Muscle of back (tissue), 11 donors: ENCODE results near the gene CPNE4. TPM values are rescaled to one million over a fixed set of nuclear protein-coding genes. Genes with fewer than 3 reads are reported as not detected.

Experiments
- DNase-seq, 3 donors: peaks; one replicate each; pipeline versions ENCODE4 v3.0.0 to v3.0.0-alpha.2; 2013
- polyA plus RNA-seq, 10 donors: library from polyadenylated mRNA; unstranded; fragments of 120-200 nt; gene quantifications; one replicate each; pipeline ENCODE4 v1.2.1, GENCODE V29; 2013; ENCODE audit not compliant: insufficient read length in 10 of 10

CPNE4 gene
- polyA plus RNA-seq, 10 donors, result 0.11 to 1.3 (median 0.34) TPM; not detected in 2

DNA sequence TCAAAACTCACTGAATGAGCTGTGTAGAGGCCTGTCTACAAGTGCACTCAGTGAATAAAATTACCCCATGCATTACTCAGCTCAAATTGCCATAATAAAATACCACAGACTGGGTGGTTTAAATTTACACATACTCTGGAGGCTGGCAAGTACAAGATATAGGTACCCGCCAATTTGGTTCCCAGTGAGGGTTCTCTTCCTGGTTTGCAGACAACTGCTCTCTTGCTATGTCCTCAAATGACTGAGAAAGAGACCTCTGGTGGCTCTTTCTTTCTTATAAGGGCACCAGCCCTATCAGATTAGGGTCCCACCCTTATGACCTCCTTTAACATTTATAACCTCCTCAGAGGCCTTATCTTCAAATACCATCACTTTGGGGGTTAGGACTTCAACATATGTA is 237.0 kb downstream of the CPNE4 start:
- no peak for DNase-seq

DNA sequence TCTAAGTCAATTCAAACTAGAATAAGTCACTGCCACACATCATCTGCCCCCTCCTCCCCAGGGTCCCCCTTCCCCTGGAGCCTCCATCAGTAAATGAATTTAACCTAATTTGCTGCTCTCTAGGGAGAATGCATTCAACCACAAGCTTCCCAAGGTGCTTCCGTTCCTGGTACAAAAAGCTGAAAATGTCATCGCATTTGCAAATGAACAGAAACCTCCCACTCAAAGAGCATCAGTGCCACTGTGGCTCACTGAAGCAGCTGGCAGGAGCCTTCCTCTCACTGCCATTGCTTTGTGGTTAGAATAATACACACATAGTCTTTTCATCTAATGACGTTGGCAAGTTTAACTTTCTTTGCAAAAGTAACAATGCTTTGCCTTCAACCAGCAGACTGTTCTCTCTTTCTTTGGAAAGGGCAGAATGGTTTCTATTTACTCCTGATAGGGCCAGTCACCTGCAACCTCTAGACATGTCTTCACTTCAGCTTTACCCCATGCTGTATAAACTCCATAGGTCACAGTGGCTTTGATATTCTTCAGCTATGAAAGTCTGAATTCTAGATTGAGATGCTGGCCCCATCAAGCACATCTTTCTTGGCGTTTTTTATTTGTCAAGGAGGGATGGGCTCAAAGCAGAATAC is 238.1 kb downstream of the CPNE4 start:
- DNase-seq, result no peak

DNA sequence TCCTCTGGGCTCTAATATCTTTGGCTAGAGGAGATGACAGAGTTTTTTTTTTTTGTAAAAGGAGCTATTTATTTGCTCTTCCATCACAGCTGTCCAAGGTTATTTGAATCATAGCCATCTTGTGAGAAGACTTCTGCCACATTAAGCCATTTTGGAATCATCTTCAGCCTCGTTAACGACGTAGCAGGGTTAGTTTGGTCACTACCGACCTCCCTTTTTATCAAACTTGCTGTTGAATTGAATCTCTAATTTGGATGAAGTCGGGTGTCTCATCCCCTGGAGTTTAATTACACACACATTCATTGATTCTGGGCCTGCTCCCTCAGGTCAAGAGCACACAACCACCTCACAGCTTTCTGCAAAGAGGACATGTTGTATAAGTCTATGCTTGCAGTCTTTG is 238.7 kb downstream of the CPNE4 start:
- no peak for DNase-seq

DNA sequence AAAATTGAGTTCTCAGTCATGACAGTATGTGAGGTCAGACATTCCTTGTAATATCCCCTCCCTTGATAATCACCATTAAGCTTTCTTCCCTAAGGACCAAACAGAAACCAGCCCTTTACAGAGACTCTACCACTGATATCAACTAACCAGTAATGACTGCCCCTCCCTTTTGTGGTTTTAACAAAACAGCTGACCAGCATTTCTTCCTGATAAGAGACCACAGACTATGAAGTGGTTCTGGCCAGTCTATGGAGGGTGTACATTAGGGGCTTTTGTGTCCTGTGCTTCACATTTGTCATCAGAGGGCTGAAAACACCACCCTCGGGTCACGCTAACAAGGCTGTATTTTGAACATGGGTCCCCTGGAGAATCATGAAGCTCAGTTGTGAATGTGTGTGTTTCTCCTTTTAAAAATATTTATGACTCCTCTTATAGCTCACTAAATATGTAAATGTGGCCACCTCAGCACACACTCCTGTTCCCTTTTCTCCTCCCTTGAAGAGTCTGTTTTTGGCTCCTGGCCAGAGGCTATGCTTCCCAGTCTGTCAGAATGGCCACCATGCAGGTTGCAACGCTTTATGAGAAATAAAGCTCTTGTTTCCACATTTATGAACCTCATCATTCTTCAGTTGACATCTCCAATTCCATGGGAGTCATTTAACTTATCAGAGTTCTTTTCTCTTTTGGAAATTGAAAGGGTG is 239.3 kb downstream of the CPNE4 start:
- no peak for DNase-seq

DNA sequence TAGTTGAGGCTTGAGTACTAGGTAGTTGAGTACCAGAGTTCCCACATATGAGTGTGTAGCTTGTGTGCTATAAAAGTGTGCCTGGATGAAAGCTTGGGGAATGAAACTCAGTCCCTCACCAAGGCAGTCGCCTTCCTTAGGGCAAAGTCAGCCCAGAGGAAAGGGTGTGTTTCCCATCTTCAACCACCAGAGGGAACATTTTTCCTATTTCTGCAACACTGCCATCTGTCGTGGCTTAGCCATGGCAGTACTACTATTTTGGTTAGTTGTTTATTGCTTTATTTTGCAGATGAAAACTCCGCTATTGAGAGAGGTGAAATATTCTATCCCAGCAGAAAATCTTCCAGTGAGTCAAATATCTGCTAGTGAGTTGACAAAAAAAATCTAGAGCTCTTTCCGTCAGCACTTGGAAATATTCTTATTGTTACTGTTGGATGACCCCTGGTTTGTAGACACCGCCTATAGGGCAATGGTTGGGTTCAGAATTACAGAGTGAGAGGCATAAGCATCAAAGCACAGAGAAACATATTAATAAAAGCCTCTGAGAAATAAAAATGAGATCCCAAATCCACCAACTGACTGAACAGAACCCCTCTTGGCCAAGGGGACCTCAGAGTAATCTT is 239.9 kb downstream of the CPNE4 start:
- DNase-seq, result peak; percentile 32 to 53 (median 33)

DNA sequence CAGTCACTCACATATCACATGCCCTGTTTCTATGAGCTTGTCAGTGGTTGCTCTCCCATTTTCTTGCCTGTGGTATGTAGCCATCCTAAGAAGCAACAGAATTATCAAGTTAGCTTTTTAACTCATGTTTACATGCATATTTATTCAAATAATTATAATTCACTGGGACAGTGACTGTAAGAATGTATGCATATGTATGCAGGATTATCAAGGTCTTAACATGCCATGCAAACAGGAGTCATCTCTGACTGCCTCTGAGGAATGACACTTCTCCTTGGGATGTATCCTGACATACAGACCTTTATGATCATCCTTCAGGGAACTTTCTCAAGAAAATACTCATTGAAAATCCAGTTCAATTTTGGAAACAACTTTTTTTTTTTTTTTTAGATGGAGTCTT is 240.9 kb downstream of the CPNE4 start:
- DNase-seq, result no peak

DNA sequence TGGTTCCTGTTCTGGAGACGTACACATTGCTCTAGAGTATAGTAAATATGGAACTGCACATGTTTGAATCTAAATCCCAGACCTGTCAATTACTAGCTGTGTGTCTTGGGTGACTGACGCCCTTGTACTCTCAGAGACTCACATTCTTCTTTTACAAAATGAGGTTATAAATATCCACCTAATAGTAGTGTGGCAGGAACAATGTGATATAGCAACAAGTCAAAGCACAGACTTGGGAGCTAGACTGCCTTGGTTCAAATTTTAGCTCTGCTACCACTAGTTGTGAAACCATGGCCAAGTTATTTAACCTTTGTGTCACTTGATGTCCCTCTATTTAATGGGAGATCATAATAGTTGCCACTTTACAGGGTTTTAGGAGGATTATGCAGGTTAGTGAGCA is 245.6 kb downstream of the CPNE4 start:
- no peak for DNase-seq

DNA sequence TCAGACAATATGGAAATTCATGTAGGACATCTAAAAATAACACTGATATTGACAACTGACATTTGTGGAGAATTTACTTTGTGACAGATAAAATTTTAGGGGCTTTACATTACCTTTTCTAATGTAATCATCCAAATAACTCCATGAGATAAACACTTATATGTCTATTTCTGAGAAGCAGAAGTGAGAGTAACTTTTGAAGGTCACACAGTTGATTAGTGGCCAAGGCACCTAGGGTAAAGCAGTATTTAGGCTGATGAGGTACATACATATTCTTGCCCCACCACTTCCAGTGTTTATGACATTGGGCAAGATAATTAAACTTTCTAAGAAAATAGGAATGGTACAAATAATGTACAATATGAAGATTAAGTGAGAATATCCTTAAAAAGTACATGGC is 248.4 kb downstream of the CPNE4 start:
- DNase-seq, result no peak

DNA sequence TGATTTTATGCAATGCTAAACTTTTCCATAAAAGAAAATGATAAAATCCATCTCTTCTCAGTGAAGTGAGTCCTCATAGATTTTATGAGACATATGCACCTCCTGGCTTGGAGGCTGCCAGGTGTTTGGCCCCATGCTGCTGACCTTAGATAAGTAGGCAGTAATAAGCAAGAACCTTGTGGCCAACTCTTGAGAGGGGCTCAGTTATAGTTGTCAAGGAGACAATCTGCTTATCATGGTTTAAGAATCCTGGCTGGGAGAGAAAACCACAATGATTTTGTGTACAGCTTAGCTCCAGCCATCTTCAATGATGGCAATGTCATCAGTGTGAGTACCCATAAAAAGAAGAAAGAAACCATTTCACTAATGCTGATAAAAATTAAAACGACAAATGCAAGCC is 252.1 kb downstream of the CPNE4 start:
- DNase-seq, result no peak

DNA sequence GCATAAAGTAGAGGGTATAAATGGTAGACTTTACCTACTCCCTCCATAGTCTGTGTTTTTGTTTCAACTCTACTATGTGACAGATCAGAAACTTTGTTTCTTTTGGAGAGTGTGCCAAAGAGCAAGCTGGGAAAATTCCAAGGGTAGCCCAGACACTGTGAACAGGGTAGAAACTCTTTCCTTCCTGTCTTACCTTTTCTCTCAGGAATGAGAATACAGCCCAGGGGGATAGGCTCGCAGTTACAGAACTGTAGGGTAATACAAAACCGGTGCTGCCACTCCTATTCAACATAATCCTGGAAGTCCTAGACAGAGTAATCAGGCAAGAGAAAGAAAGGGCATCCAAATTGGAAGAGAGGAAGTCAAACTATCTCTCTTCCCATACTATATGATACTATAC is 256.3 kb downstream of the CPNE4 start:
- no peak for DNase-seq

DNA sequence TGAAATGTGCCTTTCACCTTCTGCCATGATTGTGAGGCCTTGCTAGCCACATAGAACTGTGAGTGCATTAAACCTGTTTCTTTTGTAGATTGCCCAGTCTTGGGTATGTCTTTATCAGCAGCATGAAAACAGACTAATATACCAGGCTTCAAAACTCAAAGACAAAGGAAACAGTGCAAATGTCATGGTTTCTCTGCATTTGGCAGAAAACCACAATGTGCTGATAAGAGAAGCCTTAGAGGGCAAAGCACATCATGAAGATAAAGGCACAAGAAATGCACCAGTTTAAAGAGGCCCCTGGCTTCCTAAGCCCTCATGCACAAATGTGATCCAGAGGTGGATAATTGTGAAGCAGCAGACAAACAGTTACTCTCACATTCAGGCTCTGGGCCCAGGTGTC is 259.2 kb downstream of the CPNE4 start:
- DNase-seq, result no peak

DNA sequence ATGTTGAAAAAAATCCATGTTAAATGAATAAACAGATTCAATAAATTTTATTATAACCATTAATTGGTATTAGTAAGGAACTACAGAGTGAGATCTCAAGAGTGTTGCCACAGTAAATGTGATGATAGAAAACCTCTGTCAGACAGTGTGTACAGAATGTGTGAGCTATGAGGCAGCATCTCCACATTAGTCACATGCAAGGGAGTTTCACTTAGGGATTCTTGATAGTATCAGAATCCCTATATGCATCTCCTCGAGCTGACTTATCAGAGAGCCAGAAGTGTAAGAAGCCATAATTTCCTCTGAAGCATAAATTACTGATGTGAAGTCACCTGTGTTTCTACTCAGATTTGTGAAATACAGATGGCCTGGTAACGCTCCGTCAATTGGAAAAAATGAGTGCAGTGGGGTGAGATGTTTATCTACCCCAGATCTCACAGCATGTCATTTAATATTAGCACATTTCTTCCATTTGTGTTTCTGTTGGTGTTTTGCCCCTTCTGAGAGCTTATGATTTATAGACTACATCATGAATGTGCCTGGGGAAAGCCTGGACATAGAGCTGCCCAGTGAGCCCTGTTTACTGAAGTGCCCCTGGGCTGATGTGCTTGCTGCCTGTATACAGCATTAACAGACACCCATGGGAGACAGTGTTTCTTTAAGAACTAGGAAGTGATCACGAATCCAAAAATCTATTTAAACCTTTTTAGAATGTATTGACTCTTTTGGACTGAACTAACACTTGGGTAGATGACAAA is 262.4 kb downstream of the CPNE4 start:
- no peak for DNase-seq

DNA sequence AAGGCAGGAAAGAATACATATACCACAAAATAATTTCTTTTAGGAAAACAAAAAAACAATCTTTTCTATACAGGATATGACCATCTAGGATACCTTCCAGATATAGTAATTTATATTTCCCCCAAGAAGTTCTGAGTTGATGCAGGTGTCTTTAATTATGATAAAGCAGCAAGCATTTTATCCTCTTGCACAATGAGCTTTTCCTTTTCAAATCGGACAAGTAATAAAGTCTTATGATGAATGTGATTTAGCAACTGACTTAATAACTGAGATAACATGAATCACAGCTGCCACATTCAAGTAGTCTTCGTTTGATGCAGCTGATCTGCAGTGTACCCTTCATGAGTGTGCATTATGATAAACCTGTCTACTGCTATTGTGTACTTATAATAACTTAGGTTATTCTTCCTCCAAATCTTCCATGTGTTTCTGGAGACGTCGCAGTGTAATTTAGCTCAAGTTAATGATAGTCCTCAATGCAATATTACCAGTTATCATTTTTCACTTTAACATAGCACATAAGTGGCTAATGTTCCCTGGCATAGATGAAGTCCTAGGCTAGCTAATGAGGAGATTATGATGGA is 271.7 kb downstream of the CPNE4 start:
- no peak for DNase-seq

DNA sequence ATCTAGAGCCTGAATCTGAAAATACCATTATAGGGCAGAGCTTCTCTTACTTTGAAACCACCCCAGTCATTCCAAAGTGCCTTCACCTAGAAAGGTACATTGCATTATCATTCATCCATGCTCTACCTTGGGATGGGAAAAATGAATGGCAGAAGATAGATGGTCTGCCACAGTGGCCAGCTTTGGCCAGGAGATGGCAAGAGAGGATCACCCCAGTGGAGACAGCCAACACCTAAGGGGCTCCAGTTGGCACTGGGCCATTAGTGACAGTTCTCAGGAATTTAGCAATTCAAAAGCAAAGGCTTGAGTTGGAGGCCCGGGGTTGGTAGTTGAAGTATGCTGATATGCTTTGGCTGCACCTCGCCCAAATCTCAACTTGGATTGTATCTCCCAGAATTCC is 278.4 kb downstream of the CPNE4 start:
- DNase-seq, result no peak

DNA sequence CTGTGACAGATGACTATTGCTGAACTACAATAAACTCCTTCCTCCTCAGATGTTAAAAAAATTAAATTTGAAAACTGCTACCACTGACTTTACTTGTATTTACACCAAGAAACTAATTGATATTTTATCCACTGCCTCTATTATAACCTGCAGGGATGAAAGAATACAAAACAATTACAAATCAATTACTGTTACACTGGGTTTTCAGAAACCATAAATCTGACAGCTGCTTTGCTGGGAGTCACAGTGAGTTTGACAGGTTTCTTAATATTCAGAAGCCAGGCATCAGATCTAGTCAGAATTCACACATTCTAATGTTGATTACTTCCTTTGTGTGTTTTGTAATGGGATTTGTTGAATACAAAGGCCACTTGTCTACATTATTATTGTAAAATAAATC is 279.4 kb downstream of the CPNE4 start:
- no peak for DNase-seq

DNA sequence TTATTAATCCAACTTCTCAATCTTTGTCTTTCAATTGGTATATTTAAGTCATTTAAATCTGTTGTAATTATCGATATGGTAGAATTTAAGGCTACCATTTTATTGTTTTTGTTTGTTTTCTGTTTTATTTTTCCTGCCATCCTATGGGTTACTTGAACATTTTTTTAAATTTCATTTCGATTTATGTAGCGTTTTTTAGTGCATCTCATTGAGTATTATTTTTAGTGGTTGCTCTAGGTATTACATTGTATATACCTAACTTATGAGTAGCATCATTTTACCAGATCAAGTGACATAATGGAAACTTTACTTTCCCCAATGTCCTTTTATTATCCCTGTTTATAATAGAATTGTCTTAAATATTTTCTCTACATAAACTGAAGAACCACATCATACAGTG is 284.6 kb downstream of the CPNE4 start:
- no peak for DNase-seq

DNA sequence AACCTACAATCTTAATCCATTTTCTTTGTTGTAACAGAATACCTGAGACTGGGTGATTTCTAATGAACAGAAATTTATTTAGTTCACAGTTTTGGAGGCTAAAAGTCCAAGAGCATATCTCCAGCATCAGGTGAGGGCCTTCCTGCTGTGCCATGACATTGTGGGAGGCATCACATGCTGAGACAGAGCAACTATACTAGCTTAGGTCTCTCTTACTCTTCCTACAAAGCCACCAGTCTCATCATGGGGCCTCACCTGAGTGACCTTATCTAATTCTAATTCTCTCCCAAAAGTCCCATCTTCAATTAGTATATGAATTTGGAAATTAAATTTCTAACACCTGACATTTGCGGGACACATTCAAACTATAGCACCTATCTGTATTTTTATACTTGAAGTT is 285.0 kb downstream of the CPNE4 start:
- DNase-seq, result no peak

DNA sequence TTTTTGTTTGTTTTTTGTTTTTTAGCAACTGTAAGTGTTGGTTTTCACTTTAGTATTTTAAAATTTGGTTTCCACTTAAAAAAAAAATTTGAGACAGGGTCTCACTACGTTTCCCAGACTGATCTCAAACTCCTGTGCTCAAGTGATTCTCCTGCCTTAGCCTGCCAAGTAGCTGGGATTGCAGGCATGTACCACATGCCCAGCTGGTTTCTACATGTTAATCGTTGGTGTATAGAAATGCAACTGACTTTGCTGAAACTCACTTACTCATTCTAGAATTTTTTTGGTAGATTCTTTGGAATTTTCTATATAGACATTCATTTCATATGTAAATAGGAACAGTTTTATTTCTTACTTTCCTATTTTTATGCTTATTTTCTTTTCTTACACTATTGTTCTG is 287.3 kb downstream of the CPNE4 start:
- no peak for DNase-seq

DNA sequence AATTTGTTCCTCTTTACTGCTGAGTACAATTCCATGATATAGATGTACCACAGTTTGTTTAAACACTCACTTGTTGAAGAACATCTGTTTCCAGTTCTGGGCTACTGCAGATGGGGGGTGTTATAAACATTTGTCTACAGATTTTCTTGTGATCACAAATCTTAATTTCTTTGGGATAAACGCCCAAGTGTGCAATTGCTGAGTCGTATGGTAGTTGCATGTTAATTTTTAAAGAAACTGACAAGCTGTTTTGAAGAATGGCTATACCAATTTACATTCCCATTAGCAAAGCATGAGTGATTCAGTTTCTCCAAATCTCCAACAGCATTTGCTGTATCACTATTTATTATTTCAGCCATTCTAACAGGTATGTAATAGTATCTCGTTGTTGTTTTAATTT is 290.0 kb downstream of the CPNE4 start:
- no peak for DNase-seq

DNA sequence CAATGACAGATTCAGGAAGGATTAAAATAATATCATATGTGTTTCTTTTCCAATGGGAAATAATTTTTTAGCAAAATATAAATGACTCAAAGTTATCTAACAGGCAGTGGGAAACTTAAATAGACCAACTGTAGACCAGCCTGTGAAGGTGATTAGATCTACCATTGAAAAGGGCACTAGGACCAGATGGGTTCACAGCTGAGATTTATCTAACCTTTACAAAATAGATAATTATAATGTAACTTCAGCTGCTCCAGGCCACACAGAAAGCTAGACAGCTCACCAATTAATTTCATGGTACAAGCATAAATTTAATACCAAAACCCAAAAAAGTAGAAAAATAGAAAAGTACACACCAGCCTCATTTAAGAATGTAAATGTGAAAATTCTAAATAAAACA is 291.7 kb downstream of the CPNE4 start:
- DNase-seq, result no peak

DNA sequence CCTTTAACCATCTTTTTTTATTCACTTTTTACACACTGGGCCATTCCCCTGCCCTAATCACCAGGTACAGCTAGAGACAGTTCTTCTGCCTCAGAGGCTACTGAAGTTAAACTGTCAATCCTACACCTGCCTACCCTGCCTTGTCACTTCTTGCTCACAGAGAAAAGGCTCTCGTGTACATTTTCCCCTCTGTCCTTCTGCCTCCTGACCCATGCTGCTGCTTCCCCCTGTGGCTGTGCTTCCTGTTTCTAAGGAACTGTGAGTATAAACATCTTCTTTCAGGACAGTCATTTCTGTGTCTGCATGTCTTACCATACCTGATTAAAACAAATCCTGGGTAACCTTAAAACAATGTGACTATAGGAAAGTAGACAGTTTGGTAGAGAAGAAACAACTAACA is 295.6 kb downstream of the CPNE4 start:
- DNase-seq, result no peak

DNA sequence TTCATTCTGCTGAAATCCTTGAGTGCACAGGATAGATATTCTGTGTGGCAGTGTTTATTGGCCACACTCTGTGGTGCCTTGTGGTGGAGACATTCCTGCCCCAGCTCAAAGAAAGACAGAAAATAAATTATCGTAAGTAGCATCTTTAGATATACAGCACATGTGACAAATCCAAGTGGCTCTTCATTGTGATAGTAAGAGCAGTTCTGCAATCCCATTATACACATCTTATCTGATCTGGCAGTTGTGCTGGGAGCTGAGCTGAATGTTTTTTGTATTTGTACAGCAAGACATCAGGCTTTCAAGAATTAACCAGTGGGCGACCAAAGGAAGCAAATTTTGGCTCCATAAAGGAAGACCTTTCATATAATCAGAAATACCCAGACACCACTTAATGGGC is 296.7 kb downstream of the CPNE4 start:
- DNase-seq, result no peak
